Fibroblast of the aortic adventitia (primary cell): Measurements from ENCODE around the gene SHISA3. TPM values are rescaled to one million over a fixed set of nuclear protein-coding genes. Genes with fewer than 3 reads are reported as not detected.
"Not testable (repeated sequence)": the region's sequence is repeated elsewhere in the genome, so short reads cannot be mapped to it uniquely, and the experiment has no call there.

ENCODE experiments used
- DNase-seq: peaks from one replicate; pipeline ENCODE4 v3.0.0-alpha.2; 2010; ENCODE audit warnings: low read depth
- H3K4me3 ChIP-seq: 2 replicates; pipeline ENCODE4 v1.5.1; 2011; ENCODE audit warnings: low read depth, mild to moderate bottlenecking, control low read depth, low read length, moderate library complexity
- CTCF ChIP-seq: IDR thresholded peaks from 2 replicates; pipeline ENCODE4 v1.5.1; 2011; ENCODE audit warnings: mild to moderate bottlenecking, low read length, control low read depth, inconsistent platforms; ENCODE audit not compliant: insufficient read depth
- total RNA-seq: library from RNA; depleted of rRNA; stranded (reverse); fragments of >200 nt; gene quantifications from 2 replicates; pipeline ENCODE4 v1.2.3, GENCODE V29; 2012; ENCODE audit warnings: low replicate concordance

The SHISA3 gene
- total RNA-seq, 1 donor, result 6.0 TPM

DNA sequence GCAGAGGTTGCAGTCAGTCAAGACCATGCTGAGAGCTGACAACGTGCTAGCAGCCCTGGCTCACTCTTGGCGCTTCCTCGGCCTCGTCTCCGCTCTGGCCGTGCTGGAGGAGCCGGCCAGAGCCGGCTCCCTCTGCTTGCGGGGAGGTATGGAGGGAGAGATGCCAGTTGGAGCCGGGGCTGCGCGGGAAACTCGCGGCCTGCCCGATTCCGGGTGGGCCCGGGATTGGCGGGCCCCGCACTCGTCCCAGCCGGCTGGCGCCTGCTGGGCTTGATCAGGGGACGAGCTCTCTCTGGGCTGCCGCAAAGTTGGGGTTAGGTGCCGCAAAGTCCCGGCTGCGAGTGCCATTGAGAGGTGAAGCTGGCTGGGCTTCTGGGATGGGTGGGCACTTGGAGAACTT is 27.8 kb upstream of the SHISA3 start:
- DNase-seq, result no peak
- no peak for TF ChIP-seq CTCF
- no peak overlapping the region for H3K4me3 ChIP-seq

DNA sequence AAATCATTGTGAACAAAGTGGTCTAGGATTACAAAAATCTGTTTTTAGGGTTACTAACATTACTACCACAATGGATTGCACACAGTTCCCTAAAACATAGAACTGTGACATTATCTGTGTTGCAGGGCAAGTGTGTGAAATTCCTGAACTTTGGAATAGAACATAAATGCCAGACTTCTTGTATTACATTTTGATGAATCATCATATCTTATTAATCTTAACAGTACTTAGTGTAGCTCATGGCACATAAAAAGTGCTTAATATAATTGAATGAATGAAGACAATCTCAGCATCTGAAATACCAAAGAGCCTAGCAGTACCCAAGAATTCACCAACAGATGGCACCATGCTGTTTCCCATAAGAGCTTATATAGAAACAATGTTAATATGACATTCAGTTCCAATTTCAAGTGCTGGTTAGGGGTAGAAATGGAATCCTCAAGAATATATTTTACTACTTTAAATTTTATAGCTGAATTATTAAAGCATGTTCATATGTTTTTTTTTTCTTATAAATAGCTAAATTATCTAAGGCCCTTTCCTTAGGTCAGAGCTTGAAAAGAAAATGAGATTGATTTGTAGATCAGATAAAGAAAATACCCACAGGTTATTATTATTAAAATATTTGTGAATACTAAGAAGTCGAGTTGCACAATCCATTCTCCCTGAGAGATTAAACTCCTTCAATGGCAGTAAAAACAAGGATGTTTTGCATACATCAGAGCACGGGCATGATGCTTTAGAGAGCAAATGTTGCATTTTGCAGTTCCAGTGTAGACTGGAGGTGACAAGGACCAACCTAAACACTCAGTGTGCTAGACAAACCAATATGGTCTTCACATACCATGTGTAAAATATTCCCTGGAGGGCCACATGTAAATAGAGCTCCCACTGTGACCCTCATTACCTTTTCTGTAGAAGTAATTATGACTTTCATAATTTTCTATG is 25.7 kb upstream of the SHISA3 start:
- peak; percentile 82 for TF ChIP-seq CTCF
- no peak overlapping the region for H3K4me3 ChIP-seq
- peak; percentile 87 for DNase-seq

DNA sequence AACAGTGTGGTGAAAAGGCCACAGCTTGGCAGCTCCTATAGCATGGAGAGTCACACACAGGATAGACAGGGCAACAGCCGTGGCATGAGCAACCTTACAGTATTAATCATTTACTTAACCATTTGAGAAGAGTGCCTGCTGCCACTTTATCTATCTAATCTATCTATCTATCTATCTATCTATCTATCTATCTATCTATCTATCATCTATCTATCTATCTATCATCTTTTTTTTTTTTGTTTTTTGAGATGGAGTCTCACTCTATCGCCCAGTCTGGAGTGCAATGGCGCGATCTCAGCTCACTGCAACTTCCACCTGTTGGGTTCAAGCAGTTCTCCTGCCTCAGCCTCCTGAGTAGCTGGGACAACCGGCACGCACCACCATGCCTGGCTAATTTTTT is 25.0 kb upstream of the SHISA3 start:
- not testable (repeated sequence) for DNase-seq, H3K4me3 ChIP-seq

DNA sequence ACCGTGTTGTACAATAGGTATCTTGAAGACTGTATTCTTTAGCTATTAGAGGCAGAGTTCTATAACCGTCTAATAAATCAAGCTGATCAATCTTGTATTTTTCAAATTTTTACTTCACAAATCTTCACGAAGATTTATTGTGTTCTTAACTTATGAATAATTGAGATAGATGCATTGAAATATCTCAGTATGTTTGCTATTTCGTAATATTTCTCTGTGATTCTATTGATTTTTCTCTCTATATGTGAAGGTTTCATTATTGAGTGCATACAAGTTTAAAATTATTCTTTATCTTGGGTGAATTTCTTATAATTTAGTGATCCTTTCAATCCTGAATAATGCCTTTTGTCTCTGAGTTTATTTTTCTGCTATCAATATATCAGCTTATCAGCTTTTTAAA is 19.8 kb upstream of the SHISA3 start:
- TF ChIP-seq CTCF, result no peak
- no peak overlapping the region for H3K4me3 ChIP-seq
- DNase-seq, result no peak

- H3K4me3 ChIP-seq, result no peak overlapping the region
- DNase-seq, result no peak
- TF ChIP-seq CTCF, result no peak
Measured at GRCh38 chr4:42381666-42382065, 15.6 kb upstream of the SHISA3 start.

- no peak for DNase-seq
- no peak for TF ChIP-seq CTCF
- H3K4me3 ChIP-seq, result no peak overlapping the region
Measured at GRCh38 chr4:42385516-42385915, 11.8 kb upstream of the SHISA3 start.

DNA sequence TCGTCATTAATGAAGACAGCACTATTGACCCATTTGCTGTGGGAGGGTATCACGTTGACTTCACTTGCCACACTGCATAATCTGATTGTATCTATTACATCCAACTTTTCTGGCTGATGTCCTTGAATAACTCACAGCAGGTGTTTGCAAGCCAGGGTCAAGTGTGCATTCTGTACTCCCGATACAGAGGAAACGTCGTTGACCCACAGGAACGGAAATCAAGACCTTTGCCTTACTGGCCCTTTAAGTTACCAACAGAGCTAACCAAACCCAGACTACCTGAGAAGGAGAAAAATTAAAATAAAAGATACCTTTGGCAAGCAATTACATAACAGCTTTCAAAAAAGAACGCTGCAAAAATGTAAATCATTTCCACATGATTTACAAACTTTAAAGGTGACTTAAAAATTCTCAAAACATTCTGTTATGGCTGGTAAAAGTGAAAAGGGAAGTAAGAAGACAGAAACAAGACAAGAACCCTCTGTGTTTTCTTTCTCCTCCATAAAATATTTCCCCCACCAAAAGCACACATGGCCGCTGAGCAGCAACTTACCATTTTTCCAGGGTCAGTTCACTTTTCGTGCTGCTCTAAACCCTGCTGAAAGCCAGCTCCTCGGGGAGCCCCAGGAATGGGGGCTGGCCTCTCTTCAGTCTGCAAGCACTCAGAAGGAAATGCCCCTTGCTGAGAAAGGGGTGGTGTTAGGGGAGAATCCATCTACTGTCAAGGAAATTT is 6.5 kb upstream of the SHISA3 start:
- no peak for TF ChIP-seq CTCF
- no peak for DNase-seq
- H3K4me3 ChIP-seq, result no peak overlapping the region
